ENCODE measurements around the gene UHMK1.

UHMK1 gene

DNA sequence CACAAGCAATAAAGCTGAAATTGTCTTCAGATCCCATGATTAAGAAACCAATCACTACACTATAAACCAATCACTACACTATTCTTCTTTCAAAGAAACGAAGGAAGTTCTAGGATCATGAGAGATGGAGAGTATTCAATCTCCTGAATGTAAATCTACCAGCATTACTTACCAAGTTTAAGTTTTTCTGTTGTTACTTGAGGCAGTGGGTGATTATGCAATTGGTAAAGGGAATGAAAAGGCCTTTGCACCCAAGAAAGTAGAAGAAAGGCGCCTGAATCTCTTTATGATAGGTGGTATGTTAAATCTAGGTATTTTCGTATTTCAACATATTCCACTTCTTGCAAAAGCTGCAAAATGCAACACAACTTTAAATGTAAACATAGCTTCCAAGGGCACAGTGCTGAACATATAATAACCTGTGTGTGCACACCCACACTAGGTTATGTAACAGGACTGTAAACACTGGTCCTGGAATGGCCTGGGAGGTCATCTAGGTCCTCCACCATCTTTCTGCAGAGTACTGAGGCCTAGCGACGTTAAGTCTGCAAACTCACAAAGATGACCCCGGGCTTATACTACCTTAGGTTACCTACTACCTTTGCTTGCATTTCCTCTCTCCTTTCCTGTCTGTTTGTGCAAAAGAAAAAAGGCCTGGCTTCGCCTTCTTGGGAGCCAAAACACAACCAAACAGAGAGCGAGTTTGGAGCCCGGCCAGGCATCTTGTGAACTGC is 62.9 kb downstream of the UHMK1 start:
- no peak for DNase-seq (ENCODE audit: extremely low read depth, low read depth)
- TF ChIP-seq, protein P1, sequence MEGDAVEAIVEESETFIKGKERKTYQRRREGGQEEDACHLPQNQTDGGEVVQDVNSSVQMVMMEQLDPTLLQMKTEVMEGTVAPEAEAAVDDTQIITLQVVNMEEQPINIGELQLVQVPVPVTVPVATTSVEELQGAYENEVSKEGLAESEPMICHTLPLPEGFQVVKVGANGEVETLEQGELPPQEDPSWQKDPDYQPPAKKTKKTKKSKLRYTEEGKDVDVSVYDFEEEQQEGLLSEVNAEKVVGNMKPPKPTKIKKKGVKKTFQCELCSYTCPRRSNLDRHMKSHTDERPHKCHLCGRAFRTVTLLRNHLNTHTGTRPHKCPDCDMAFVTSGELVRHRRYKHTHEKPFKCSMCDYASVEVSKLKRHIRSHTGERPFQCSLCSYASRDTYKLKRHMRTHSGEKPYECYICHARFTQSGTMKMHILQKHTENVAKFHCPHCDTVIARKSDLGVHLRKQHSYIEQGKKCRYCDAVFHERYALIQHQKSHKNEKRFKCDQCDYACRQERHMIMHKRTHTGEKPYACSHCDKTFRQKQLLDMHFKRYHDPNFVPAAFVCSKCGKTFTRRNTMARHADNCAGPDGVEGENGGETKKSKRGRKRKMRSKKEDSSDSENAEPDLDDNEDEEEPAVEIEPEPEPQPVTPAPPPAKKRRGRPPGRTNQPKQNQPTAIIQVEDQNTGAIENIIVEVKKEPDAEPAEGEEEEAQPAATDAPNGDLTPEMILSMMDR (IDR thresholded peaks at IDR 0.05; ENCODE audit: low read depth, low read length): no peak

DNA sequence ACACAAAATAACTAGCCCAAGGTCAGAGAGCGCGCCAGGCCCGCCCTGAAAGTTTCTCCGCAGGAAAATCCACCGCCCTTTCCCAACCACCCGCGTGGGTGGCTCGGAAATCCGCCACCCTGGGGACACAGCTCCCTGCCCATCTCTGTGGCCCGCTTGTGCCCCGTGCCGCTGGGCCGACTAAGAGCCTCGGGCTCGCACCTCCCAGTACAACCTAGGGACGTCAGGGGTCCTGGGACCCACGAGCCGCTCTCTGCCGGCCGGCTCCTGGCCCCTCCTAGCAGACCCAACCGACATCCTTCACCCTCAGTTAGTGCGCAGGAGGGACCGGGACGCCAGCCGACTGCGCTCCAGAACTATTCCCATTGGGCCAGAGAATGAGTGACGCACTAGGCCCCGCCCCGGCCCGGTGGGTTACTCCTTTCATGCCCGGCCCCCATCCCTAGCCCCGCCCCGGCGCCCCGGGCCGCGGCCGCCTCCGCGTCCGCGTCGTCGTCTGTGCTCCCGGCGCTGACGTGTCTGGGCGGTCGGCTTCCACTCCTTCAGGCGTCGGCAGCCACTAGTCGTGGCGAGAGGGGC is 63.5 kb downstream of the UHMK1 start:
- peak; percentile 94 for DNase-seq (ENCODE audit: extremely low read depth, low read depth)
- TF ChIP-seq, protein P1 (IDR thresholded peaks at IDR 0.05; ENCODE audit: low read depth, low read length): no peak

DNA sequence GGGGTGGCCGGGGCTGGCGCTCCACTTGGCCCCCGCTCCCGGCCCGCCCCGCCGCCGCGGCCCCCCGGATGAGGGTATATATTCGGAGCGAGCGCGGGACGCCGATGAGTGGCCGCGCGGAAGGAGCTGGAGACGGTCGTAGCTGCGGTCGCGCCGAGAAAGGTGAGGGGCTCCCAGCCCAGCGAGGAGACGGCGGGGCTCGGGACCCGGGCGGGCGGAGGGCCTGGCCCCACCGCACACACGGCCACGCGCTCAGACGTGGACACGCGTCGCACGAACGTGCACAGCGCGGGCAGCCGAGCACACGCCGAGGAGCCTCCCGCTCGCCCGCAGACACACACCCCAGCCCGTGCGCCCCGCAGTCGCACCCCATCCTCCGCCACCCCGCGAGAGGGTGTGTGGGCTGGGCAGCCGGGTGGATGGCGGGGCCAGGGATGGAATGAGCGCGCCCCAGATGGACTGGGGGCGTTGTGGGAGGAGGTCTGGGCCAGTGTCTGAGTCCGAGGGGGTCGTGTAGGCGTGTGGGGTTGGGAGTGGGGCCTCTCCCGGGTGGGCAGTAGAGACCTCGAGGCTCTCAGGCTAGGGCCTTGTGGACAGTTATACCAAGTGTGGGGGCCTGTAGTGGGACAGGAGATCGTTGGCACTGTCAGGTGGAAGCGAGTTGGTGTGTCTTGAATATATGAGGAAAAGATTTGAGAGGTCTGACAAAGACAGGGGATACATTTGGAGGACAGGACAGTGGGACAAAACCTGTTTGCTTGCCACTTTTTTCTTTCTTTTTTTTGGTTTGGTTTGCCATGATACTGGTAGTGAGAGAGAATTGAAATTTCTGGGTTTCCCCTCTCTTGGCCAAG is 64.2 kb downstream of the UHMK1 start, which contains the start of gene UAP1:
Gene UAP1 (plus strand): TSS at position 107 of the 854 bp plus-strand sequence. CDS start 4,347 bp downstream, outside the sequence.
- DNase-seq (ENCODE audit: extremely low read depth, low read depth): no peak
- TF ChIP-seq, protein P1 (IDR thresholded peaks at IDR 0.05; ENCODE audit: low read depth, low read length): no peak

DNA sequence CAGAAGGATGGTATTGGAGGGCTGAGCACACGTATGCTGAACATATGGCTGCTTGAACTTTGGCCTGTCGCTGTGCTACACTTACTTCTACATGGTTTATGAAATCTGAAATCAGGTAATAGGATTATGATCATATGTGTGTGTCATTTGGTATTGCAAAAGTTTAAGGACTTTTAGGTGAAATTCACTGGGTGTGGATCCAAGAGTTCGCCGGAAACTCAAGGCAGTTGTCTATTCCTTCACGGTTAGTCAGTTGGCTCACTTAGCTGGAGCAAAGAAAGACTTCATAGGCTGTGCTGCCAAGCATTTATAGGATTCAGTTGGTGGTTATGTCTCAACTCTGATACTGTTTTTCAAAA is 64.8 kb downstream of the UHMK1 start:
- peak; percentile 31 for DNase-seq (ENCODE audit: extremely low read depth, low read depth)
- TF ChIP-seq, protein P1 (IDR thresholded peaks at IDR 0.05; ENCODE audit: low read depth, low read length): no peak

DNA sequence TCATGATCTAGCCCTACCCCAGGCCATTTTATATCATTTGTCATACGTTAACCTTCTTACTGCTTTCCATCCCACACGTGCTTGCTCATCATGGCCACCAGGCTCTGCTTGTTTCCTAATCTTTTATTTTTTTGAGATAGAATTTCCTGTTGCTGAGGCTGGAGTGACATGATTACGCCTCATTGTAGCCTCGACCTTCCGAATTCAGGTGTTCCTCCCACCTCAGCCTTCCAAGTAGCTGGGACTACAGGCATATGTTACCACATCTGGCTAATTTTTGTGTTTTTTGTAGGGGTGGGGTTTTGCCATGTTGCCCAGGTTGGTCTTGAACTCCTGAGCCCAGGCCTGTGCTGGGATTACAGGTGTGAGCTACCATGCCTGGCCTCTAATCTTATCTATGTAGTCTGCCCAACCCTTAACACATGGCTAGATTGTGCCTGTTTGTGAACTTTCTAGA is 67.2 kb downstream of the UHMK1 start:
- TF ChIP-seq, protein P1 (IDR thresholded peaks at IDR 0.05; ENCODE audit: low read depth, low read length): no peak
- DNase-seq (ENCODE audit: extremely low read depth, low read depth): no peak

DNA sequence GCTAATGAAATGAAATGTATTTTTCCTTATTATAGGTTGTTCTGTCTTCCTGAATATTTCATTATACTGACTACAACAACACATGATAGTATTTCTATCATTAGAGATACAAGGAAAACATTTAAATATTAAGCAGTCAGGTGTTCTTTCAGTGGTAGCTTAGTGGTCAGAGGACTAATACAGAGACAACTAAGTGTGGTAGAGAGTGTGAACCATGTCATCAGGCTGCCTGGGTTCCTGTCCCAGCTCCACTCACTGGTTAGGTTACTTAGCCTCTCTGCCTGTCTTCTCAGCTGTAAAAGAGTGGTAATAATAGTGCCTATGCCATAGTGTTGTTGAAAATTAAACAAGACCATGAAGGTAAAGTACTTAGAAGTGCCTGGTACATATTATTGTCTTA is 67.8 kb downstream of the UHMK1 start:
- TF ChIP-seq, protein P1 (IDR thresholded peaks at IDR 0.05; ENCODE audit: low read depth, low read length): no peak

More for the DNA sequence above, 67.8 kb downstream of the UHMK1 start:
- no peak for DNase-seq (ENCODE audit: extremely low read depth, low read depth)
